Neural progenitor cell (in vitro differentiated cells): ENCODE results near the gene CYB5B.
"Not testable (repeated sequence)": the region's sequence is repeated elsewhere in the genome, so short reads cannot be mapped to it uniquely, and the experiment has no call there.

Source experiments
- EZH2 ChIP-seq: fragments of 200-600 bp; sonication (generic); IDR thresholded peaks from 2 replicates; pipeline ENCODE4 v1.6.1; 2017; ENCODE audit warnings: antibody characterized with exemption, mild to moderate bottlenecking, moderate library complexity
- TF ChIP-seq, protein P1 (sequence below): fragments of 200-600 bp; sonication (generic); IDR thresholded peaks from 2 replicates; pipeline ENCODE4 v1.5.1; 2017; ENCODE audit warnings: antibody characterized with exemption, mild to moderate bottlenecking

DNA sequence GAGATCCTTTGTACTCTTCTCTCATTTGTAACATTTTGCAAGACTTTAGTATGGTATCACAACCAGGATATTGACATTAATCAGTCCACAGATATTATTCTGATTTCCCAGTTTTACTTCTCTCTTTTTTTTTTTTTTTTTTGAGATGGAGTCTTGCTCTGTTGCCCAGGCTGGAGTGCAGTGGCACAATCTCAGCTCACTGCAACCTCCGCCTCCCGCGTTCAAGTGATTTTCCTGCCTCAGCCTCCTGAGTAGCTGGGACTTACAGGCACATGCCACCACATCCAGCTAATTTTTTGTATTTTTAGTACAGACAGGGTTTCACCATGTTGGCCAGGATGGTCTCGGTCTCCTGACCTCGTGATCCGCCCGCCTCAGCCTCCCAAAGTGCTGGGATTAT is 16.6 kb downstream of the CYB5B start:
- TF ChIP-seq, protein P1, sequence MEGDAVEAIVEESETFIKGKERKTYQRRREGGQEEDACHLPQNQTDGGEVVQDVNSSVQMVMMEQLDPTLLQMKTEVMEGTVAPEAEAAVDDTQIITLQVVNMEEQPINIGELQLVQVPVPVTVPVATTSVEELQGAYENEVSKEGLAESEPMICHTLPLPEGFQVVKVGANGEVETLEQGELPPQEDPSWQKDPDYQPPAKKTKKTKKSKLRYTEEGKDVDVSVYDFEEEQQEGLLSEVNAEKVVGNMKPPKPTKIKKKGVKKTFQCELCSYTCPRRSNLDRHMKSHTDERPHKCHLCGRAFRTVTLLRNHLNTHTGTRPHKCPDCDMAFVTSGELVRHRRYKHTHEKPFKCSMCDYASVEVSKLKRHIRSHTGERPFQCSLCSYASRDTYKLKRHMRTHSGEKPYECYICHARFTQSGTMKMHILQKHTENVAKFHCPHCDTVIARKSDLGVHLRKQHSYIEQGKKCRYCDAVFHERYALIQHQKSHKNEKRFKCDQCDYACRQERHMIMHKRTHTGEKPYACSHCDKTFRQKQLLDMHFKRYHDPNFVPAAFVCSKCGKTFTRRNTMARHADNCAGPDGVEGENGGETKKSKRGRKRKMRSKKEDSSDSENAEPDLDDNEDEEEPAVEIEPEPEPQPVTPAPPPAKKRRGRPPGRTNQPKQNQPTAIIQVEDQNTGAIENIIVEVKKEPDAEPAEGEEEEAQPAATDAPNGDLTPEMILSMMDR = not testable (repeated sequence)
- TF ChIP-seq EZH2 = not testable (repeated sequence)
